K562 (cell line): Measurements from ENCODE around the gene C16orf96.
A peak's percentile ranks its signal among the peaks of the same experiment; 100 is the strongest.

Experiments used
- ELF2 ChIP-seq: fragments of 250-450 bp; sonication (Bioruptor Pico); IDR thresholded peaks from 2 replicates; pipeline ENCODE4 v1.5.0; 2021; ENCODE audit warnings: mild to moderate bottlenecking
- HDAC2 ChIP-seq: fragments of 450-650 bp; IDR thresholded peaks from 2 replicates; pipeline ENCODE4 v1.6.1; 2016; ENCODE audit warnings: mild to moderate bottlenecking
- HDAC6 ChIP-seq: IDR thresholded peaks from 2 replicates; pipeline ENCODE4 v1.6.1; 2012; ENCODE audit warnings: low read depth, mild to moderate bottlenecking, control low read depth, inconsistent platforms, low read length, moderate library complexity
- KLF13 ChIP-seq: fragments of 450-650 bp; IDR thresholded peaks from 2 replicates; pipeline ENCODE4 v1.6.1; 2016; ENCODE audit warnings: missing genetic modification characterization, low read depth, mild to moderate bottlenecking, missing compliant biosample characterization, moderate library complexity, borderline replicate concordance
- MXI1 ChIP-seq: IDR thresholded peaks from 2 replicates; pipeline ENCODE4 v1.6.1; 2011; ENCODE audit warnings: low read depth, mild to moderate bottlenecking, improper control_type of control experiment, low read length
- POLR2A ChIP-seq: fragments of 450-650 bp; conservative IDR thresholded peaks from 2 replicates; pipeline ENCODE4 v1.6.1; 2016
- RNF219 ChIP-seq: fragments of 250-450 bp; sonication (Bioruptor Pico); IDR thresholded peaks from 2 replicates; pipeline ENCODE4 v1.5.0; 2022; ENCODE audit warnings: mild to moderate bottlenecking
- TAF1 ChIP-seq: IDR thresholded peaks from 2 replicates; pipeline ENCODE4 v1.6.1; 2011; ENCODE audit warnings: mild to moderate bottlenecking, low read length, moderate library complexity; ENCODE audit not compliant: insufficient read depth, control insufficient read depth, severe bottlenecking; ENCODE audit errors: extremely low read depth
- VEZF1 ChIP-seq: fragments of 200-800 bp; sonication (Bioruptor generic); IDR thresholded peaks from 2 replicates; pipeline ENCODE4 v1.6.1; 2017; ENCODE audit warnings: missing genetic modification characterization, missing compliant biosample characterization
- ZNF263 ChIP-seq: sonication (generic); formaldehyde crosslinking; IDR thresholded peaks from 2 replicates; pipeline ENCODE4 v1.8.0; 2022; ENCODE audit warnings: mild to moderate bottlenecking, missing genetic modification reagents, borderline replicate concordance

- TF ChIP-seq ZNF263 (CRISPR knock-in tag) (peak; percentile 55), VEZF1 (CRISPR knock-in tag) (peak; percentile 55), HDAC6 (no peak), ELF2 (CRISPR knock-in tag) (no peak), HDAC2 (no peak), RNF219 (CRISPR knock-in tag) (no peak), TAF1 (peak; percentile 88), MXI1 (0 out of 2 replicates have a peak, but pooled peaks have one; percentile 26), POLR2A (peak; percentile 86), KLF13 (tag) (peak; percentile 72; the same call in 1 of the 2 replicates)
Observed at GRCh38 chr16:4614571-4615383, 58.6 kb downstream of the C16orf96 start, which contains the start of gene UBALD1.
